Measurements from ENCODE around the gene MRLN.
"Not testable (repeated sequence)": the region's sequence is repeated elsewhere in the genome, so short reads cannot be mapped to it uniquely, and the experiment has no call there.

MRLN gene

GRCh38 chr10:59787032-59787431 lies 33.8 kb upstream of the MRLN start:
- H3K36me3 ChIP-seq; H3K4me3 ChIP-seq (ENCODE audit: low read depth in 1 of 2, low read length in 1 of 2); H3K4me1 ChIP-seq (ENCODE audit: control insufficient read depth in 1 of 2, insufficient read depth in 1 of 2, low read depth in 1 of 2, low read length in 1 of 2); H3K27ac ChIP-seq; H3K27me3 ChIP-seq; H3K9me3 ChIP-seq: not testable (repeated sequence)

- H3K27me3 ChIP-seq; H3K27ac ChIP-seq; H3K9me3 ChIP-seq; H3K4me3 ChIP-seq (ENCODE audit: low read depth in 1 of 2, low read length in 1 of 2); H3K4me1 ChIP-seq (ENCODE audit: control insufficient read depth in 1 of 2, insufficient read depth in 1 of 2, low read depth in 1 of 2, low read length in 1 of 2); H3K36me3 ChIP-seq: not testable (repeated sequence)
Measured at GRCh38 chr10:59785476-59785875, 32.2 kb upstream of the MRLN start.

GRCh38 chr10:59781511-59781910 lies 28.3 kb upstream of the MRLN start:
- no peaks in the 10 kb centered on the region for H3K27me3 ChIP-seq
- H3K9me3 ChIP-seq = no peaks in the 10 kb centered on the region
- TF ChIP-seq CTCF (IDR thresholded peaks at IDR 0.05) = no peak
- no peaks in the 10 kb centered on the region for H3K4me1 ChIP-seq (ENCODE audit: control insufficient read depth in 1 of 2, insufficient read depth in 1 of 2, low read depth in 1 of 2, low read length in 1 of 2)
- no peak overlapping the region for H3K27ac ChIP-seq
- H3K36me3 ChIP-seq = no peaks in the 10 kb centered on the region
- no peak overlapping the region for H3K4me3 ChIP-seq (ENCODE audit: low read depth in 1 of 2, low read length in 1 of 2)

- Histone ChIP-seq H3K27me3 (no peaks in the 10 kb centered on the region), H3K4me1 (ENCODE audit: control insufficient read depth in 1 of 2, insufficient read depth in 1 of 2, low read depth in 1 of 2, low read length in 1 of 2) (no peaks in the 10 kb centered on the region), H3K9me3 (no peaks in the 10 kb centered on the region), H3K27ac (no peak overlapping the region), H3K36me3 (no peaks in the 10 kb centered on the region), H3K4me3 (ENCODE audit: low read depth in 1 of 2, low read length in 1 of 2) (no peak overlapping the region)
- no peak for TF ChIP-seq CTCF (IDR thresholded peaks at IDR 0.05)
Measured at GRCh38 chr10:59779756-59780533, 26.7 kb upstream of the MRLN start.

- Histone ChIP-seq H3K27ac (no peak overlapping the region), H3K4me1 (ENCODE audit: control insufficient read depth in 1 of 2, insufficient read depth in 1 of 2, low read depth in 1 of 2, low read length in 1 of 2) (no peaks in the 10 kb centered on the region), H3K9me3 (no peaks in the 10 kb centered on the region), H3K4me3 (ENCODE audit: low read depth in 1 of 2, low read length in 1 of 2) (no peak overlapping the region), H3K36me3 (no peaks in the 10 kb centered on the region), H3K27me3 (no peaks in the 10 kb centered on the region)
- TF ChIP-seq CTCF (IDR thresholded peaks at IDR 0.05) = no peak
Measured at GRCh38 chr10:59774451-59774850, 21.2 kb upstream of the MRLN start.

GRCh38 chr10:59773088-59773487 lies 19.8 kb upstream of the MRLN start:
- H3K27me3 ChIP-seq = no peaks in the 10 kb centered on the region
- TF ChIP-seq CTCF (IDR thresholded peaks at IDR 0.05) = no peak
- no peaks in the 10 kb centered on the region for H3K9me3 ChIP-seq
- H3K36me3 ChIP-seq = no peaks in the 10 kb centered on the region
- H3K4me1 ChIP-seq (ENCODE audit: control insufficient read depth in 1 of 2, insufficient read depth in 1 of 2, low read depth in 1 of 2, low read length in 1 of 2) = no peaks in the 10 kb centered on the region
- no peak overlapping the region for H3K4me3 ChIP-seq (ENCODE audit: low read depth in 1 of 2, low read length in 1 of 2)
- no peak overlapping the region for H3K27ac ChIP-seq

Measured in neutrophil (primary cell).